ENCODE data around the gene HSPBP1. TPM values are rescaled to one million over a fixed set of nuclear protein-coding genes. Genes with fewer than 3 reads are reported as not detected.

The HSPBP1 gene
- total and polyA plus RNA-seq, 2 of the 13 experiments (the other 11 are each of a cell fraction or from before 2014, with no cell fraction given) = 22.3 to 33.7 TPM

DNA sequence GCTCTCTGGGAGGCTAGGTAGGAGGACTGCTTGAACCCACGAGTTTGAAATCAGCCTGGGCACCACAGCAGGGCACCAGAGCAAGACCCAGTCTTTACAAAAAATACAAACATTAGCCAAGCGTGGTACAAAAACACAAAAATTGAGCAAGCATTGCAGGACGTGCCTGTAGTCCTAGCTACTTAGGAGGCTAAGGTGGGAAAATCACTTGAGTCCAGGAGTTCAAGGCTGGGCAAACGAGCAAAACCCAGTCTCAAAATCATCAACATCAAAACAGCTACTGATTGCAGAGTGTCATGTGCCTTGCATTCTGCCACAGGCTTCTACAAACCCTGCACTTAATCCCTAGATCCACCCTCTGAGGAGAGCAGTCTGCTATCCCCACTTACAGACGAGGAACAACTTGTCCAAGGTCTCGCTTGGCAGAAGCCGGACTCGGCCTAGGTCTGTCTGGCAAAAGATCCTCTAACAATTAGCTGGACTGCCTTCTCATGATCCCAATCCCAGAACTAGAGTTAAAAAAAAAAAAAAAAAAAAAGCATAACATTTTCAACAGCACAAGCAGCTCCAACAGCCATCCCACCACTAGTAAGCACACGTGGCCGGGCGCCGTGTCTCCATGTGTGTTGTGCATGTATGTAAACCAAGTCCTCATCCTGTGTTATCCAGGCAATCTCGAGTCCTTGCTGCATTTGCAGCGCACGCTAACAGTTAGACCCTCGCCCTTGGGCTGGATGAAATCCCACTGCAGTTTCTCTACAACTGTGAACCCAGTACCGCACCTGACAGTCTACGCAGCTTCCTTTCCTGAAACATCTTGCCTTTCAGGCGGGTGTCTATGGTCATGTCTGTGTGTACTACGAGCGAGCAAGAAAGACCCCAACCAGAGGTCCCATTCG lies 23.1 kb downstream of the HSPBP1 start (continued):
- TF ChIP-seq SMC3 (IDR thresholded peaks at IDR 0.05; ENCODE audit: low read length) = no peak
- TF ChIP-seq IRF2 (CRISPR knock-in tag; IDR thresholded peaks at IDR 0.05) = 0 out of 2 replicates have a peak, but pooled peaks have one; percentile 28
- TF ChIP-seq ZNF468 (CRISPR knock-in tag; IDR thresholded peaks at IDR 0.05) = no peak
- no peak for TF ChIP-seq NFE2 (CRISPR knock-in tag; IDR thresholded peaks at IDR 0.05)
- TF ChIP-seq TCF7L2 (IDR thresholded peaks at IDR 0.05; ENCODE audit: low read depth, low read length) = no peak
- TF ChIP-seq ZNF841 (CRISPR knock-in tag; IDR thresholded peaks at IDR 0.05; ENCODE audit: borderline replicate concordance) = no peak
- TF ChIP-seq ZBTB20 (CRISPR knock-in tag; IDR thresholded peaks at IDR 0.05; ENCODE audit: borderline replicate concordance, low read depth) = no peak
- no peak for TF ChIP-seq ZZZ3 (CRISPR knock-in tag; IDR thresholded peaks at IDR 0.05; ENCODE audit: borderline replicate concordance)
- TF ChIP-seq, protein P1, sequence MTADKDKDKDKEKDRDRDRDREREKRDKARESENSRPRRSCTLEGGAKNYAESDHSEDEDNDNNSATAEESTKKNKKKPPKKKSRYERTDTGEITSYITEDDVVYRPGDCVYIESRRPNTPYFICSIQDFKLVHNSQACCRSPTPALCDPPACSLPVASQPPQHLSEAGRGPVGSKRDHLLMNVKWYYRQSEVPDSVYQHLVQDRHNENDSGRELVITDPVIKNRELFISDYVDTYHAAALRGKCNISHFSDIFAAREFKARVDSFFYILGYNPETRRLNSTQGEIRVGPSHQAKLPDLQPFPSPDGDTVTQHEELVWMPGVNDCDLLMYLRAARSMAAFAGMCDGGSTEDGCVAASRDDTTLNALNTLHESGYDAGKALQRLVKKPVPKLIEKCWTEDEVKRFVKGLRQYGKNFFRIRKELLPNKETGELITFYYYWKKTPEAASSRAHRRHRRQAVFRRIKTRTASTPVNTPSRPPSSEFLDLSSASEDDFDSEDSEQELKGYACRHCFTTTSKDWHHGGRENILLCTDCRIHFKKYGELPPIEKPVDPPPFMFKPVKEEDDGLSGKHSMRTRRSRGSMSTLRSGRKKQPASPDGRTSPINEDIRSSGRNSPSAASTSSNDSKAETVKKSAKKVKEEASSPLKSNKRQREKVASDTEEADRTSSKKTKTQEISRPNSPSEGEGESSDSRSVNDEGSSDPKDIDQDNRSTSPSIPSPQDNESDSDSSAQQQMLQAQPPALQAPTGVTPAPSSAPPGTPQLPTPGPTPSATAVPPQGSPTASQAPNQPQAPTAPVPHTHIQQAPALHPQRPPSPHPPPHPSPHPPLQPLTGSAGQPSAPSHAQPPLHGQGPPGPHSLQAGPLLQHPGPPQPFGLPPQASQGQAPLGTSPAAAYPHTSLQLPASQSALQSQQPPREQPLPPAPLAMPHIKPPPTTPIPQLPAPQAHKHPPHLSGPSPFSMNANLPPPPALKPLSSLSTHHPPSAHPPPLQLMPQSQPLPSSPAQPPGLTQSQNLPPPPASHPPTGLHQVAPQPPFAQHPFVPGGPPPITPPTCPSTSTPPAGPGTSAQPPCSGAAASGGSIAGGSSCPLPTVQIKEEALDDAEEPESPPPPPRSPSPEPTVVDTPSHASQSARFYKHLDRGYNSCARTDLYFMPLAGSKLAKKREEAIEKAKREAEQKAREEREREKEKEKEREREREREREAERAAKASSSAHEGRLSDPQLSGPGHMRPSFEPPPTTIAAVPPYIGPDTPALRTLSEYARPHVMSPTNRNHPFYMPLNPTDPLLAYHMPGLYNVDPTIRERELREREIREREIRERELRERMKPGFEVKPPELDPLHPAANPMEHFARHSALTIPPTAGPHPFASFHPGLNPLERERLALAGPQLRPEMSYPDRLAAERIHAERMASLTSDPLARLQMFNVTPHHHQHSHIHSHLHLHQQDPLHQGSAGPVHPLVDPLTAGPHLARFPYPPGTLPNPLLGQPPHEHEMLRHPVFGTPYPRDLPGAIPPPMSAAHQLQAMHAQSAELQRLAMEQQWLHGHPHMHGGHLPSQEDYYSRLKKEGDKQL (CRISPR knock-in tag; IDR thresholded peaks at IDR 0.05; ENCODE audit: low read depth) = no peak
- no peak for TF ChIP-seq NAIF1 (CRISPR knock-in tag; IDR thresholded peaks at IDR 0.05; ENCODE audit: borderline replicate concordance)
- TF ChIP-seq SOX6 (IDR thresholded peaks at IDR 0.05) = no peak
- TF ChIP-seq SOX6 (CRISPR knock-in tag; IDR thresholded peaks at IDR 0.05) = no peak; the same call in 1 of the 2 replicates
- TF ChIP-seq FOXA1 (IDR thresholded peaks at IDR 0.05) = no peak
- TF ChIP-seq FOXA1 (CRISPR knock-in tag; IDR thresholded peaks at IDR 0.05) = no peak
- TF ChIP-seq, protein P2, sequence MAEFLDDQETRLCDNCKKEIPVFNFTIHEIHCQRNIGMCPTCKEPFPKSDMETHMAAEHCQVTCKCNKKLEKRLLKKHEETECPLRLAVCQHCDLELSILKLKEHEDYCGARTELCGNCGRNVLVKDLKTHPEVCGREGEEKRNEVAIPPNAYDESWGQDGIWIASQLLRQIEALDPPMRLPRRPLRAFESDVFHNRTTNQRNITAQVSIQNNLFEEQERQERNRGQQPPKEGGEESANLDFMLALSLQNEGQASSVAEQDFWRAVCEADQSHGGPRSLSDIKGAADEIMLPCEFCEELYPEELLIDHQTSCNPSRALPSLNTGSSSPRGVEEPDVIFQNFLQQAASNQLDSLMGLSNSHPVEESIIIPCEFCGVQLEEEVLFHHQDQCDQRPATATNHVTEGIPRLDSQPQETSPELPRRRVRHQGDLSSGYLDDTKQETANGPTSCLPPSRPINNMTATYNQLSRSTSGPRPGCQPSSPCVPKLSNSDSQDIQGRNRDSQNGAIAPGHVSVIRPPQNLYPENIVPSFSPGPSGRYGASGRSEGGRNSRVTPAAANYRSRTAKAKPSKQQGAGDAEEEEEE (CRISPR knock-in tag; IDR thresholded peaks at IDR 0.05; ENCODE audit: borderline replicate concordance) = peak; percentile 61; the same call in 1 of the 2 replicates
- TF ChIP-seq, protein P3, sequence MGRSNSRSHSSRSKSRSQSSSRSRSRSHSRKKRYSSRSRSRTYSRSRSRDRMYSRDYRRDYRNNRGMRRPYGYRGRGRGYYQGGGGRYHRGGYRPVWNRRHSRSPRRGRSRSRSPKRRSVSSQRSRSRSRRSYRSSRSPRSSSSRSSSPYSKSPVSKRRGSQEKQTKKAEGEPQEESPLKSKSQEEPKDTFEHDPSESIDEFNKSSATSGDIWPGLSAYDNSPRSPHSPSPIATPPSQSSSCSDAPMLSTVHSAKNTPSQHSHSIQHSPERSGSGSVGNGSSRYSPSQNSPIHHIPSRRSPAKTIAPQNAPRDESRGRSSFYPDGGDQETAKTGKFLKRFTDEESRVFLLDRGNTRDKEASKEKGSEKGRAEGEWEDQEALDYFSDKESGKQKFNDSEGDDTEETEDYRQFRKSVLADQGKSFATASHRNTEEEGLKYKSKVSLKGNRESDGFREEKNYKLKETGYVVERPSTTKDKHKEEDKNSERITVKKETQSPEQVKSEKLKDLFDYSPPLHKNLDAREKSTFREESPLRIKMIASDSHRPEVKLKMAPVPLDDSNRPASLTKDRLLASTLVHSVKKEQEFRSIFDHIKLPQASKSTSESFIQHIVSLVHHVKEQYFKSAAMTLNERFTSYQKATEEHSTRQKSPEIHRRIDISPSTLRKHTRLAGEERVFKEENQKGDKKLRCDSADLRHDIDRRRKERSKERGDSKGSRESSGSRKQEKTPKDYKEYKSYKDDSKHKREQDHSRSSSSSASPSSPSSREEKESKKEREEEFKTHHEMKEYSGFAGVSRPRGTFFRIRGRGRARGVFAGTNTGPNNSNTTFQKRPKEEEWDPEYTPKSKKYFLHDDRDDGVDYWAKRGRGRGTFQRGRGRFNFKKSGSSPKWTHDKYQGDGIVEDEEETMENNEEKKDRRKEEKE (IDR thresholded peaks at IDR 0.05) = no peak
- no peak for TF ChIP-seq KLF15 (CRISPR knock-in tag; IDR thresholded peaks at IDR 0.05; ENCODE audit: borderline replicate concordance)
- no peak for TF ChIP-seq REXO4 (CRISPR knock-in tag; IDR thresholded peaks at IDR 0.05; ENCODE audit: borderline replicate concordance)
- no peak for TF ChIP-seq ZNF781 (CRISPR knock-in tag; IDR thresholded peaks at IDR 0.05; ENCODE audit: borderline replicate concordance, not compliant biosample characterization)

Measured in HepG2 (cell line).